ENCODE results near the gene SHISA4.

DNA sequence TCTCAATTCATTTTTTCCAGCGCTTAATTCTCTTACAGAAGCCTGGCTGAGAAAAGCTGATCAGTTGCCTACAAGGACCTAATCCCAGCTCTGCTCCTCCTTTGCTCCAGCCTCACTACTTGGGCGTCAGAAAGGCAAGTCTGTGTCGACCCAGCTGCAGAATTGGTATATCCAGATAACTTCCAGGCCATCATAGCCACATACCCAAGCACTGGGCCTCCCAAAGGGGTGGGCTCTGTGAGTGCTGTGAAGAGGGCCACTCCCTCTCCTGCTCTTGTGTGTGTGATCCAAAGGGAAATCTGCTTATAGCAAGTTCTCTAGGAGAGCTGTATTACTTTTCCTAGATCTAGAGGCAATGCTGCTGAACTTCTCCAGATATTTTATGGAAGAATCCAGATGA, 39.6 kb downstream of the SHISA4 start:
- TF ChIP-seq, protein P1, sequence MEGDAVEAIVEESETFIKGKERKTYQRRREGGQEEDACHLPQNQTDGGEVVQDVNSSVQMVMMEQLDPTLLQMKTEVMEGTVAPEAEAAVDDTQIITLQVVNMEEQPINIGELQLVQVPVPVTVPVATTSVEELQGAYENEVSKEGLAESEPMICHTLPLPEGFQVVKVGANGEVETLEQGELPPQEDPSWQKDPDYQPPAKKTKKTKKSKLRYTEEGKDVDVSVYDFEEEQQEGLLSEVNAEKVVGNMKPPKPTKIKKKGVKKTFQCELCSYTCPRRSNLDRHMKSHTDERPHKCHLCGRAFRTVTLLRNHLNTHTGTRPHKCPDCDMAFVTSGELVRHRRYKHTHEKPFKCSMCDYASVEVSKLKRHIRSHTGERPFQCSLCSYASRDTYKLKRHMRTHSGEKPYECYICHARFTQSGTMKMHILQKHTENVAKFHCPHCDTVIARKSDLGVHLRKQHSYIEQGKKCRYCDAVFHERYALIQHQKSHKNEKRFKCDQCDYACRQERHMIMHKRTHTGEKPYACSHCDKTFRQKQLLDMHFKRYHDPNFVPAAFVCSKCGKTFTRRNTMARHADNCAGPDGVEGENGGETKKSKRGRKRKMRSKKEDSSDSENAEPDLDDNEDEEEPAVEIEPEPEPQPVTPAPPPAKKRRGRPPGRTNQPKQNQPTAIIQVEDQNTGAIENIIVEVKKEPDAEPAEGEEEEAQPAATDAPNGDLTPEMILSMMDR (IDR thresholded peaks at IDR 0.05): no peak
- no peak for TF ChIP-seq EP300 (IDR thresholded peaks at IDR 0.05)
- TF ChIP-seq POLR2A (IDR thresholded peaks at IDR 0.05): no peak
